COLO668 (cell line): Measurements from ENCODE around the gene ATP6V0D1.

Experiments
- DNase-seq: peaks from one replicate; lab custom pipeline; 2025; ENCODE audit not compliant: unreplicated experiment; lab: John Stamatoyannopoulos, UW

ATP6V0D1 gene

GRCh38 chr16:67463059-67463458 is 17.9 kb downstream of the ATP6V0D1 start:
- DNase-seq: no peak

- no peak for DNase-seq
These were observed 18.7 kb downstream of the ATP6V0D1 start for GRCh38 chr16:67462279-67462655.

GRCh38 chr16:67461600-67462278 is 19.2 kb downstream of the ATP6V0D1 start:
- DNase-seq: no peak

- DNase-seq: no peak
These were observed 20.0 kb downstream of the ATP6V0D1 start for GRCh38 chr16:67460961-67461360.

- DNase-seq: no peak
These were observed 20.8 kb downstream of the ATP6V0D1 start for GRCh38 chr16:67460168-67460567.

- no peak for DNase-seq
These were observed 21.2 kb downstream of the ATP6V0D1 start for GRCh38 chr16:67459861-67460150.

- peak; percentile 20 for DNase-seq
These were observed 21.7 kb downstream of the ATP6V0D1 start for GRCh38 chr16:67459066-67459860.

GRCh38 chr16:67458121-67458641 is 22.8 kb downstream of the ATP6V0D1 start:
- no peak for DNase-seq

- no peak for DNase-seq
These were observed 23.3 kb downstream of the ATP6V0D1 start for GRCh38 chr16:67457611-67458010.

GRCh38 chr16:67456391-67457081 is 24.4 kb downstream of the ATP6V0D1 start:
- DNase-seq: peak; percentile 8

- no peak for DNase-seq
These were observed 26.1 kb downstream of the ATP6V0D1 start for GRCh38 chr16:67454852-67455251.

- DNase-seq: no peak
These were observed 26.9 kb downstream of the ATP6V0D1 start for GRCh38 chr16:67454104-67454503.

GRCh38 chr16:67451704-67452435 is 29.1 kb downstream of the ATP6V0D1 start:
- DNase-seq: no peak

- no peak for DNase-seq
These were observed 29.8 kb downstream of the ATP6V0D1 start for GRCh38 chr16:67451061-67451703.

GRCh38 chr16:67449739-67450138 is 31.2 kb downstream of the ATP6V0D1 start:
- DNase-seq: no peak

GRCh38 chr16:67449336-67449735 is 31.6 kb downstream of the ATP6V0D1 start:
- DNase-seq: no peak

- DNase-seq: no peak
These were observed 32.4 kb downstream of the ATP6V0D1 start for GRCh38 chr16:67448580-67448979.

GRCh38 chr16:67447508-67448076 is 33.4 kb downstream of the ATP6V0D1 start:
- DNase-seq: peak; percentile 32

GRCh38 chr16:67446968-67447507 is 33.9 kb downstream of the ATP6V0D1 start:
- DNase-seq: no peak
